HG03457 (cell line): ENCODE results near the gene OPRL1.

ENCODE experiments used
- ATAC-seq: cut with Tn5 transposase; IDR thresholded peaks from one replicate; pipeline ENCODE4 v1.9.1; 2021; ENCODE audit warnings: moderate number of reproducible peaks; ENCODE audit not compliant: unreplicated experiment

Gene OPRL1

GRCh38 chr20:64080013-64080812 lies at the start of gene OPRL1:
Gene OPRL1 (plus strand): TSS chr20:64080082. CDS start chr20:64092721, 12,639 bp downstream.
- no peak for ATAC-seq

DNA sequence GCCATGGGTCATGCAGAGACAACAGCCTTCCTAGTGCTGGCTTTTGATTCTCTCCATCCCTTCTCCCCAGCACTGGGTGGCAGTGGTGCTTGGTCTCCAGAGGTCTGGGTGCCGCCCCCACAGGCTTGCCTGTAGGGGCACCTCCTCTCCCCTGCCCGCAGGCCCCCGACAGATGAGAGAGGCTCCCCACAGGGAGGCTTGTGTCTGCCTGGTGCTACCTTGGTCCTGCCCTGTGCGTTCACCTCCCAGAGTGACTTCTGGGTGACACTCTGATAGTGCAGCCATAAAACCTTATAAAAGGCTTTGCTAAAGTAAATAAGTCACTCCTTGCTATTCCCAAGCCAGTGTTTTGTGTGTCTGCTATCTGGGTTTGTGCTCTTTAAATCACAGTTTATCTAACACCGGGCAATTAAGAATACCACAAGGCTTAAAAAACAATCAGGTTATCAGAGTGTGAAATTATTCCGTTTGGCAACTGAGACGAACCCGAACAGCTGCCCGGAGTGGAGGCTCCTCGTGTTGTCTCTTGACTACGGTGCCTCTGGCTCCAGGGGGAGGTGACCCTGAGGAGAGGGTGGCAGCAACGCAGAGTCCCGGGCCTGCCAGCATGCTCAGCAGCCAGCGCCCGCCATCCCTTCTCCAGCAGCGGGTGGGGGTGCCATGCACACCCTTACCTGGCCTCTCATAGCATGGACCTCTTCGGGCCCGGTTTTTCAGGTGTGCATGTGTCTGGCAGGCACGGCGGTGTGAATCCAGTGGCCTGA lies 49.3 kb upstream of the OPRL1 start:
- ATAC-seq, result no peak

DNA sequence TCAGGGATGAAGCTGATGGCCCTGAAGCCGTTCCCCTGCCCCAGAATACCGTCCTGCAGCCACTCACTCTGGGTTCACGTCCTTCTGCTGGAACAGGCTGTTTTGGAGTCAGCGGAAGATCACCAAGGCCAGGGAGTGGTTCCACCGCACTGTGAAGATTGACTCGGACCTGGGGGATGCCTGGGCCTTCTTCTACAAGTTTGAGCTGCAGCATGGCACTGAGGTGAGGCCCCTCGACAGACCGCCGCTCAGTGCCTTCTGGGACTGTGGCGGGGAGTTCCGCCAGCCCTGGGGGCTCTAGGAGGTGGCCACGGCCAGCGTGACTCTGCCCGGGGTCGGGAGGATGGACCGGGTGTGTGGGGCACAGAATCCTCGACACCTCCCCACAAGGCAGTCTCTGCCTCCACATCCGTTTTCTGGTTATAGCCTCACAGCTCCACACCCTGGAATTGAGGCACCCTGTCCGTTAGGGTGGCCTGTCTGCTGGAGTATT lies 48.0 kb upstream of the OPRL1 start:
- no peak for ATAC-seq

DNA sequence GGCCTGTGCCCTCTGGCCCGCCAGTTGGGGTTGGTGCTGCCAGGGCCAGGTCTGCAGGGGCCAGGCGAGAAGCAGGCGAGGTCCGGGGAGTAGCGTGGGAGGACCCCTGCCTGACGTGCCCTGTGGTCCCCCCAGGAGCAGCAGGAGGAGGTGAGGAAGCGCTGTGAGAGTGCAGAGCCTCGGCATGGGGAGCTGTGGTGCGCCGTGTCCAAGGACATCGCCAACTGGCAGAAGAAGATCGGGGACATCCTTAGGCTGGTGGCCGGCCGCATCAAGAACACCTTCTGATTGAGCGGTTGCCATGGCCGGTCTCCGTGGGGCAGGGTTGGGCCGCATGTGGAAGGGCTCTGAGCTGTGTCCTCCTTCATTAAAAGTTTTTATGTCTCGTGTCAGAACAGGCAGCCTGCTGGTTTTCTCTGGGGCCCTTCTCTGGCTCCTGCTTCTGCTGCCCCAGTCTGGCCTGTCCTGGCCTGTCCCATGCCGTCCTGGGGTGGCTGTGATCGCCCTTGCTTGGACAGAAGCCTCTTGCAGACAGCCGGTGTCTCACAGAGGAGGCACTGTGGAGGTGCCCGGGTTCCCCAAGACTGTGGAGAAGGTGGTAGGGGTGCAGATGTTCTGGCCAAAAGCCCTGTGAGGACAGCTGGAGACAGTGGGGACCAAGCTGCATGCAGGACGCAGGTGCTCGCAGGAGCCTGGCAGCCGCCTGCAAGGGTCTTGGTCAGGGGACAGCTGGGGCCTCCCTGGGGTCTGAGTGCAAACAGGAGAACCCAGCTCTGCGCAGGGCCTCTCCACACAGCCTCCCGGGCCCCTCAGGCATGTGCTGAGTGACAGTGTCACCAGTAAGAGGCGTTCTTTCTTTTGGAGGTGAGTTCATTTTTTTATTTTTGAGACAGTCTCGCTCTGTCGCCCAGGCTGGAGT lies 46.9 kb upstream of the OPRL1 start:
- no peak for ATAC-seq

GRCh38 chr20:64033981-64034493 lies 45.8 kb upstream of the OPRL1 start:
- no peak for ATAC-seq

DNA sequence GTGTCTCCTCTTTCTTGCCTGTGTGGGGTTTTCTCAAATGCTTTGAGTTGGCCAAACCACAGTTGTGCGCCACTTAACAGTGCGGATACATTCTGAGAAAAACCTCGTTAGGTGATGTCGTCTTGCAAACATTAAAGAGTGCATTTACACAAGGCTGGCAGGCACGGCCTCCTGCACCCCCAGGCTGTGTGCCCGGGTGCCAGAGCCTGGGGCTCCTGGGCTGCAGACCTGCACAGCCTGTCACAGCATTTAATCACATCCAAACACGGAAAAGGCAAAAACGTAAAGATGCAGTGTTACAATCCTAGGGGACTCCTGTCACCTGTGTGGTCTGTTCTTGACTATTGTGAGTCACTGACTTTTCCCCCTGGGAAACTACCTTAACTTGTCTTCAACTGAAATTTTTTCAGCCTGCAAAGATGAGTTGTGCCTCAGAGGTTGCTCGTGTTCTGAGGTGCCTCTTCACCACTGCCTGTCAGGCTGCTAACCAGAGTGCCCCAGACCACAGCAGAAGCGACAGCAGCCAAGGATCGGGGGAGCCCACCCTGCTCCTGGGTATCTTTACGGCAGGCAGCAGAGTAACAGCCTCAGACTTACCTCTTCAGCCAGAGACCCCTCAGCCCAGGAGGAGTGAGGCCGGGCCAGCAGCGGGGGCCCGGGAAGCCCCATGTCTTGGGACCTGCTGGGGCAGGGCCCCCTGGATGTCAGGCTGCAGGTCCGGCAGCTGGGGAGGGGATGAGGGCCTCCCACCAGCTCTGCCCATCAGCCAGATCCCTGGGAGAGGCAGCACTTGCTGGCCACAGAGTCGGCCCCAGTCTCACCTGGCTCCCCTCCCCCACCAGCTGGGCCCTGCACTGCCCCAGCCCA lies 44.6 kb upstream of the OPRL1 start:
- ATAC-seq, result no peak

DNA sequence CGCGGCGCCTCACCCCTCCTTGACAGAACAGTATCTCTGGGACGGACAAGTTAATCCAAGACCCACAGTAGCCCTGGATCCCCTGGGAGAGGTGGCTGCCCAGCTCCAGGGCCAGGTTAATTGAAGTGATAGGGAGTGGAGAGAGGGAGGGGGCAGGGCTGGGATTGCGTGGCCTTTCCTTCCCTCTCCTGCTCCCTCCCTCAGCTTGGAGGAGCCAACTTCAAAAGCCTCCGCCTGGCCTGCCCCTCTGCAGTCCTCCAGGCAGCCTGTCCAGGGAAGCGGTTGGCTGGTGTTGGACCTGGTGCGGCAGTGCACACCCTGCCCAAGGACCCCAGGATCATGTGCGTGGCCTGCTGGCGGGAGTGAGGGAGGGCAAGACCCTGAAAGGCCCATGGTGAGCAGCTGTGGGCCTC lies 43.9 kb upstream of the OPRL1 start, which contains the start of gene C20orf204:
Gene C20orf204, plus strand, starts transcription at position 250 of the 413 bp plus-strand sequence. Its CDS starts 142 bp downstream, at position 392.
- ATAC-seq, result no peak

DNA sequence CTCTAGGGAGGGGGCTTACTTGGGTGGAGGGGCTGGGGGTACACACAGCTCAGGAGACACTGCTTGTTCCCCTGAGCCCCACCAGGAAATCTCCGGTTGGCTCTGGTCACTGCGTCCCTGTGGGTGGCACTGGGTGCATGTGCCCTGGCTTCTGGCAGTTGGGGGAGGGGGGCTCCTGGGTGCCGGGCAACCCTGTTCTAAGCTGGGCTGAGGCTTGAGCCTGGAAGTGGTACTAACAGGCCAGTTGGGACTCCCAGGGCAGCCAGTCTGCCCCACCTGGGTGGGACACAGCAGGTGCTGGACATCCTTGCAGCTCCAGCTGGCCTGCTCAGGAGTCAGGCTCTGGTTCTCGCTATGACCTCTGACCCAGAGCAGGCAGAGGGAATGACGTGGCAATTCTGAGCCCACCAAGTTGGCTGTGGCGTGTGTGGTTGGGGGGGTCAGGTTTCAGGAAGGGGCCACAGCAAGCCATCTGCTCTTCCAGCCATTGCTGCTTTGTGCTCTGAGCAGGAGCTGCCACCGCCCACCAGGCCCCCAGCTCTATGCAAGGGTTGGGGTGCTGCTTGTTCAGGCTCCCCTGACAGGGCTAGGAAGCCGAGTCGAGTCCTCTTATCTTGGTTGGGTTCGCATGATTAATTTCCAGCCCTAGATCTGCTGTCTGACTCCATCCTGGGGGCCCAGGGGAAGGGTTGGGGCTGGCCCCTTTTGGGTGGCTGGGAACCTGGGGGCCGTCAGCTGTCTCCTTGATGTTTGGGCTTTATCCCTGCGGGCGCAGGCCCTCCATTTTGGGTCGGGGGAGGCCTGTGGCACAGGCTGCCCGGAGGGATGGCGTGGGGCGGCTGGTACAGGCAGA lies 43.3 kb upstream of the OPRL1 start:
- no peak for ATAC-seq

DNA sequence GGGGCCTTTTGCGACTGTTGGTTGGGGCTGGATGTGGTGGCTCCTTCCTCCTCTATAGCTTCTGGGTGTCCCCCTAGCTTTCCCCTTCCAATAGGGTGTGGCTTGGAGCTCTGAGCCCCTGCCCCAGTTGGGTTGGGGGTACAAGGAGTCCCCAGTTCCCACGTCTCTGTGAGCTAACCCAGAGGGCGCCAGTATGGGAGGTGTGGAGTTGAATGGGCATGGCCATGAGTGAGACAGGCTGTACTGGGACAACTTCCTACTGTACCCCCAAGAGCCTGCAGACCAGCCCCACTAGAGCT lies 42.7 kb upstream of the OPRL1 start:
- no peak for ATAC-seq

- no peak for ATAC-seq
Observed at GRCh38 chr20:64037498-64038213, 42.2 kb upstream of the OPRL1 start.

DNA sequence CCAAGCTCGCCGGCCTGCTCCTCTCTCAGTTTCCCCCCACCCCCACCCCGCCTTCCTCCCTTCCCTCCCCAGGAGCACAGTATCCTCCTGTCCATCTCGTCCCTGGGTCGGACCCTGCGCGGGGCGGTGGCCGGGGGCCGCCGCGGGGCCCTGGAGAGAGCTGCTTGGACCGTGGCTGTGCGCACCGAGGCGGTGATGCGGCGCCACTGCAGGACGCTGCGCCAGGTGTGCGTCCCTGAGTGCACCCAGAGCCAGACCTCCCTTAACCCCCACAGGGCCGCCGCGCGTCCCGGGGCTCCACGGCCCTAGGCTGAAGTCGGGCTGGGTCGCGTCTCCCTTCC lies 41.7 kb upstream of the OPRL1 start:
- no peak for ATAC-seq

DNA sequence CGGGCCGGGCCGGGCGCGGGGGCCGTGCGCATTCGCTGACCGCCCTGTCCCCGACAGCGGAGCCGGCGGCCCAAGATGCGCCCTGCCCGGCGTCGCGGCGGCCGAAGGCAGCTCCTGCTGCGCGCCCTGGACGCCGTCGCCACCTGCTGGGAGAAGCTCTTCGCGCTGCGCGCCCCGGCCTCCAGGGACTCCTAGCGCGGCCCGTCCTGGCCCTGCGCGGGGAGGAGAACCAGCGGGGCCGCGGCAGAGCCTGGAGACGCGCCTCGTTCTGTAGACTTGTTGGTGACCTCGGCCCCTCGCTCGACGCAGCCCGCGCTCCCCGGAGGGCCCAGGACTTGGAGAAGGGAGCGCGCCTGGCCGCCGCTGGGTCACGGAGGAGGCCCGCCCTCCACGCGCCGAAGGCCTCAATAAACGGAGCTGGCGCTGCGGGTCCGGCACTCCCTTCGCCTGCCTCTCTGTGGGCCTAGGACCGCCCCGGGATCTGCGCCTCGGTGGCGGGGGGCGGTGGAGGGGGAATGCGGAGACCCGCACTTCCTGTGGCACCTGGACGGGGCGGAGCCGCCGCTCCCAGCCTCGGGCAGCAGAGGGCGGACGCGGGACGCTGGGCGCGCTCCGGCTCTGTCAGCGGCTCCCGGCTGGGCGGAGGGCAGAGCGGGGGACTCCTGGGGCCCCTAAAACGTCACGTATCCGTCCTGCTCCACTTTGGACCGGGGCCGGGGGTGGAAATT lies 41.2 kb upstream of the OPRL1 start:
- no peak for ATAC-seq

DNA sequence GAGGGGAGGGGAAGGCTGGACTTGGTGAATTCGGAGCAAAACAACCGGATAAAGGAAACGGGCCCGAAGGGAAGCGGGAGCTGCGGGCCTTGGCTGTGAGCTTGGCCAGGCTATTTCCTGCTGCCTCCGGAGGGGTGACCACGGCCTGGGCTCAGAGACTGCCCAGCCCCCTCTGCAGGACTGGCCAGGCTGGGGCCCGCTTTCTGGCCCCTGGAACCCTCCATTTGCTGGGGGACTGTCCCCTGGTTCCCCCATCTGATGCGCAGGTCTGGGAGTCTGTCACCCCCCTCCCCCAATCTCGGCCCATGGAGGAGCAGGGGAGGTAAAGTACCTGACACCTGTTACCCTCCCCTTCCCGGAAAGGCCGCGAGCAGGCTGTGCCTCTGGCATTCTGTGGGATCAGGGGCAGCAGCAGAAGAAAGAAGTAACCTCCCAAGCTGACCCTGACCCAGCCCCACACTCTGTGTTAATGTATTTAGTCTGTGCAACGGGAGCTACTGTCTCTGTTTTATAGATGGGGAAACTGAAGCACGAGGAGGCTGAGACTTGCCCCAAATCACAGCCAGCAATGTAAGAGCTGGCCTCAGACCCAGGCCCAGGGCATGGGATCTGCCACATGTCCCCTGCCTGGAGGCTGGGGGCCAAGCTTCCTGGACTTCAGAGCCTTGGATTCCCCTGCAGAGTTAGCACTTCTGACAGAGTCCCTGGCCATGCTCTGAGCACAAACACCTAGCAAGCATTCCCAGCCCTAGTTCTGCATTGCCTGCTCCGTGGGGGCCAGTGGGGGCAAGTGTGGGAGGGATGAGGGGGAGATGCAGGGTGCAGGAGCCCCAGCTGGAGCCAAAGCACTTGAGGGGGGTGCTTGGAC lies 40.4 kb upstream of the OPRL1 start:
- ATAC-seq, result no peak

- no peak for ATAC-seq
Observed at GRCh38 chr20:64040231-64041039, 39.4 kb upstream of the OPRL1 start.

- no peak for ATAC-seq
Observed at GRCh38 chr20:64041040-64041780, 38.7 kb upstream of the OPRL1 start.

DNA sequence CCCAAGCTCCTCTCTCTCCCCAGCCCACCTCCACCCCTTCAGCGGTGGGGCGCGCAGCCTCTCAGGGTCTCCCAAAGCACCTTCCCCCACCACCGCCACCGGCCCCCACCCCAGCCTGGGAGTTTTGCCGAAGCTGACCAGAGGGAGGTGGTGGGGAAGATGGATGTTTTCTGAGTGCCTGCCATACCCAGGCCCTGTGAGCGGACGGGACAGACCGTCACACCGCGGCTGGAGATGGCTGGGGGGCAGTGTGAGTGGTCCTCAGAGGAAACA lies 38.2 kb upstream of the OPRL1 start:
- no peak for ATAC-seq
